DMS 273 treated with DMSO at 0.1 percent for 48 hours (cell line): ENCODE data around the gene ORMDL1.
A peak's percentile ranks its signal among the peaks of the same experiment; 100 is the strongest.
"Not testable (repeated sequence)": the region's sequence is repeated elsewhere in the genome, so short reads cannot be mapped to it uniquely, and the experiment has no call there.

Experiments used
- DNase-seq: peaks from one replicate; lab custom pipeline; 2025; lab: John Stamatoyannopoulos, UW

The ORMDL1 gene

GRCh38 chr2:189770590-189771322 is 13.4 kb downstream of the ORMDL1 start:
- DNase-seq: no peak

- DNase-seq: no peak
Measured at GRCh38 chr2:189763908-189764661, 20.1 kb downstream of the ORMDL1 start.

- peak; percentile 94 for DNase-seq
Measured at GRCh38 chr2:189762551-189763298, 21.4 kb downstream of the ORMDL1 start, which contains the start of gene OSGEPL1. OSGEPL1 (minus strand) TSS chr2:189762792; CDS start chr2:189761640, 1,152 bp downstream.

GRCh38 chr2:189762229-189762550 is 21.9 kb downstream of the ORMDL1 start:
- no peak for DNase-seq

DNA sequence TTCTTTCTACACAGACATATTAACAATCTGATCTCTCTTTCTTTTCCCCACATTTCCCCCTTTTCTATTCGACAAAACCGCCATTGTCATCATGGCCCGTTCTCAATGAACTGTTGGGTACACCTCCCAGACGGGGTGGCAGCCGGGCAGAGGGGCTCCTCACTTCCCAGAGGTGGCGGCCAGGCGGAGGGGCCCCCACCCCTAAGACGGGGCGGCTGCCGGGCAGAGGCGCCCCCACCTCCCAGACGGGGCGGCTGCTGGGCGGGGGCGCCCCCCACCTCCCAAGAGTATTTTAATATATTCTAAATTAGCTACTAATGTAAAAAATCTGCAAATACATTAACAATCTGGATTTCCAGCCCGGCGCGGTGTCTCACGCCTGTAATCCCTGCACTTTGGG is 24.0 kb downstream of the ORMDL1 start:
- DNase-seq: not testable (repeated sequence)

- DNase-seq: no peak
Measured at GRCh38 chr2:189756311-189756952, 27.7 kb downstream of the ORMDL1 start.

- no peak for DNase-seq
Measured at GRCh38 chr2:189751080-189751658, 33.0 kb downstream of the ORMDL1 start.

DNA sequence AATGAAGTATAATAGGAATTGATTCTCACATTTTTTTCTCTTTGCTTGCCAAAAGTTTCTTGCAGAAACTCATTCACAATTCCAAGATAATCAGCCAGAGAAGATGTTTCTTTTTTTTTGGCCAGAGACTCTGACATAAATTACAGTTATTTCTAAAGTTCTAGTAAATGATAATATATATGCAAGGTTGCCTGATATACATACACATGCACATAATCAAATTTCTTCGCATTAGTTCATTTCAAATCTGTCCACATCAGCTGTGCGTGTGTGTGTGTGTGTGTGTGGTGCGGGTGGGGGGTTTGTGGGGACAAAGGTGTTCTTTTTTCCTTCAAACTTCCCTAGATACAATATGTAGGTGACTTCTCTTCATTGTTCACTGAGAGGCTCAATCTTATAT is 54.7 kb downstream of the ORMDL1 start:
- DNase-seq: no peak

DNA sequence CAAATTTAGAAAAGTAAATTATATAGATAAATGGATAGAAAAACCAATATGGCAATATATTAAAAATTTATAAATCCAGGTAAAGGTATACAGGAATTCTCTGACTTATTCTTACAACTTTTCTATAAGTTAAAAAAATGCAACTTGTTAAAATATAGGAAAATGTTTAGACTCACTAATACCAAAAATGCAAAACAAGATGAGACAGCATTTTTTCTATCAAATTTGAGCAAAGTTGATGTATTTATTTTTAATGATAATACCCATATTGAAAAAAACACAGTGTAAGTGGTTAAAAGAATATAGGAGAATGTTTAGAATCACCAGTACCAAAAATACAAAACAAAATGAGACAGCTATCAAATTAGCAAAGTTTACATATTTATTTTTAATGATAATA is 57.3 kb downstream of the ORMDL1 start:
- DNase-seq: no peak

DNA sequence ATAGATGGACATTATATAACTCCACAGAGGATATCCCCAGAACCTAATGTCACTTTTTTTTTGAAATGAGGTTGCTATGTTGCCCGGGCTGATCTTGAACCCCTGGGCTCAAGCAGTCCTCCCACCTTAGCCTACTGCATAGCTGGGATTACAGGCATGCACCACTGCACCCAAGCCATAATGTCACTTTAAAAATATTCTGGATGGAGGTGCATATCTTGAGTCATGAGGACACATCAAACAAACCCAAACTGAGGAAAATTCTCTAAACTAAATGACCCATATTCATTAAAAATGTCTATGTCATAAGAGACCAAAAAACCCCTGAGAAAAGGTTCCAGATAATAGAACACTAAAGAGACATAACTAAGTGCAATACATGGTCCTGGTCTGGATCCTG is 57.9 kb downstream of the ORMDL1 start:
- DNase-seq: no peak

DNA sequence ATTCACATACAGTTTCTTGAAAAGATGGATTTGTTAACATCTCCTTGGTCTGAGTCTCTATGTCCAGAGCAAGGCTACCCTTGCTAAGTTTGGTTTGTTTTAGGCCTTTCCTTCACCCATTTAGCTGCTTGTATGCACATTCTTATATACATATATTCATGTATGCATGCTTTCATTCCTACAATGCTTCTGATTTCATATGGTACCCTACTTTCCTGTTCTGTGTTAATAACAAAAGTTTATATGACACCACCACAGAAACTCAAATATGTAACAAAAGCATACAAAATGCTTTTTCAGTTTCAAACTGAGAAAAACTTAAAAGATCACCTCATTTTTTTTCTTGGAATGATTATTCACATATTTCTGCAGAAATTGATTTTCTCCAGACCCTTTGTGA is 60.9 kb downstream of the ORMDL1 start:
- DNase-seq: no peak
